ENCODE measurements around the gene ARID5A. TPM values are rescaled to one million over a fixed set of nuclear protein-coding genes. Genes with fewer than 3 reads are reported as not detected.

Gene ARID5A
- total and polyA plus RNA-seq, 10 of the 15 experiments (the other 5 are each of a cell fraction or from before 2014, with no cell fraction given): 0.76 to 87.1 (median 37.6) TPM

- TF ChIP-seq SIX5 (IDR thresholded peaks at IDR 0.05; ENCODE audit: low read depth, low read length, severe bottlenecking) (no peak), KAT2A (conservative IDR thresholded peaks at IDR 0.05; ENCODE audit: control insufficient read depth, low read depth, low read length) (no peak), ZNF592 (IDR thresholded peaks at IDR 0.05) (no peak; the same call in 1 of the 2 replicates), ZBED1 (IDR thresholded peaks at IDR 0.05; ENCODE audit: borderline replicate concordance) (0 out of 2 replicates have a peak, but pooled peaks have one; percentile 52), PBX3 (IDR thresholded peaks at IDR 0.05; ENCODE audit: insufficient replicate concordance, low read depth, low read length) (no peak), IKZF2 (IDR thresholded peaks at IDR 0.05) (peak; percentile 8 to 36; a peak in 2 of 4 replicates), EGR1 (IDR thresholded peaks at IDR 0.05; ENCODE audit: borderline replicate concordance in 1 of 2, low read depth in 2 of 2, low read length in 2 of 2) (0 out of 3 replicates have a peak, but pooled peaks of 1 of the 2 experiments have one; percentile 1), MTA2 (IDR thresholded peaks at IDR 0.05; ENCODE audit: low read depth) (peak; percentile 6; the same call in 1 of the 2 replicates), ZNF274 (IDR thresholded peaks at IDR 0.05; ENCODE audit: insufficient read depth, insufficient read length) (no peak), MEF2A (IDR thresholded peaks at IDR 0.05; ENCODE audit: insufficient read depth, low read depth, low read length) (peak; percentile 67; the same call in 1 of the 2 replicates), IRF3 (IDR thresholded peaks at IDR 0.05) (no peak), MYC (IDR thresholded peaks at IDR 0.05; ENCODE audit: insufficient read depth, insufficient read length, insufficient replicate concordance, low read length, severe bottlenecking) (no peak), PKNOX1 (IDR thresholded peaks at IDR 0.05) (peak; percentile 37), CEBPB (IDR thresholded peaks at IDR 0.05; ENCODE audit: borderline replicate concordance in 1 of 2, low read depth in 2 of 2, low read length in 2 of 2) (no peak), TCF12 (IDR thresholded peaks at IDR 0.05; ENCODE audit: low read depth, low read length) (peak; percentile 68; the same call in 1 of the 2 replicates), PRDM15 (CRISPR knock-in tag; IDR thresholded peaks at IDR 0.05) (no peak), CREB1 (IDR thresholded peaks at IDR 0.05; ENCODE audit: low read depth) (0 out of 2 replicates have a peak, but pooled peaks have one; percentile 14)
Observed at GRCh38 chr2:96527286-96528005, 9.1 kb upstream of the ARID5A start (continued).

All from GM12878 (cell line).